B cell (primary cell): ENCODE data around the gene SLC16A12. TPM values are rescaled to one million over a fixed set of nuclear protein-coding genes. Genes with fewer than 3 reads are reported as not detected.

Source experiments
- ATAC-seq: fragments of 200-7000 bp; cut with Tn5 transposase; one replicate; pipeline ENCODE4 v1.10.0; 2021; ENCODE audit warnings: low read depth, mild to moderate bottlenecking, moderate number of reproducible peaks, moderate library complexity
- CTCF ChIA-PET: fragments of 350-600 bp; sonication (Branson Sonifier 250); formaldehyde crosslinking; loops from one replicate; lab custom pipeline; 2021; ENCODE audit warnings: antibody characterized with exemption, inconsistent platforms; lab: Charles Lee
- POLR2A ChIA-PET: fragments of 350-600 bp; sonication (Branson Sonifier 250); formaldehyde crosslinking; loops from one replicate; lab custom pipeline; 2021; ENCODE audit warnings: antibody characterized with exemption; lab: Charles Lee
- DNase-seq: peaks from one replicate; pipeline ENCODE4 v3.0.0; 2013
- H2AFZ ChIP-seq: 2 replicates; pipeline ENCODE4 v1.6.1; 2012; ENCODE audit warnings: mild to moderate bottlenecking, low read depth, low read length; ENCODE audit not compliant: insufficient read depth, poor library complexity, severe bottlenecking
- H3K27ac ChIP-seq, 2 donors: 1 replicate in 1 of 2; 2 replicates in 1 of 2; pipeline ENCODE4 v1.5.1; 2012 to 2013; ENCODE audit warnings: low read length in 2 of 2, mild to moderate bottlenecking in 2 of 2, moderate library complexity in 1 of 2
- H3K27me3 ChIP-seq, 4 experiments: fragments of 200-600 bp in 1 of 4; sonication (generic) in 1 of 4; replicated peaks in 1 of 4; 1 replicate in 2 of 4; 2 replicates in 2 of 4; pipeline versions ENCODE4 v1.6.1 to v1.7.0; 2013 to 2016; ENCODE audit warnings: low read length in 3 of 4, mild to moderate bottlenecking in 2 of 4, mixed read lengths in 1 of 4, moderate library complexity in 1 of 4; ENCODE audit not compliant: insufficient read depth in 4 of 4, control insufficient read depth in 3 of 4; ENCODE audit errors: control extremely low read depth in 1 of 4
- H3K36me3 ChIP-seq, 2 experiments: replicated peaks in 1 of 2; 1 replicate in 1 of 2; 2 replicates in 1 of 2; pipeline versions ENCODE4 v1.6.1 to v1.7.1; 2013; ENCODE audit warnings: low read length in 1 of 2; ENCODE audit not compliant: insufficient read depth in 2 of 2, control insufficient read depth in 1 of 2; ENCODE audit errors: control extremely low read depth in 1 of 2, extremely low read depth in 1 of 2
- H3K4me1 ChIP-seq, 2 donors: fragments of 200-600 bp in 1 of 2; sonication (generic) in 1 of 2; 1 replicate in 1 of 2; 2 replicates in 1 of 2; pipeline versions ENCODE4 v1.5.1 to v1.6.1; 2013 to 2017; ENCODE audit warnings: low read length in 2 of 2; ENCODE audit not compliant: control insufficient read depth in 2 of 2, insufficient read depth in 2 of 2
- H3K4me2 ChIP-seq: replicated peaks from 2 replicates; pipeline ENCODE3; 2012; ENCODE audit warnings: mild to moderate bottlenecking, low read depth, low read length; ENCODE audit not compliant: poor library complexity, severe bottlenecking
- H3K4me3 ChIP-seq, 5 experiments: fragments of 200-600 bp in 1 of 5; sonication (generic) in 1 of 5; 1 replicate in 3 of 5; 2 replicates in 2 of 5; pipeline versions ENCODE4 v1.5.1 to v1.7.0; 2011 to 2016; ENCODE audit warnings: low read length in 4 of 5, mild to moderate bottlenecking in 4 of 5, low read depth in 2 of 5, control low read depth in 1 of 5, moderate library complexity in 1 of 5; ENCODE audit not compliant: insufficient read depth in 1 of 5; ENCODE audit errors: control extremely low read depth in 1 of 5, extremely low read depth in 1 of 5
- H3K79me2 ChIP-seq: fragments of 200-600 bp; sonication (generic); one replicate; pipeline ENCODE4 v1.6.0; 2016; ENCODE audit warnings: low read length; ENCODE audit not compliant: control insufficient read depth, insufficient read depth
- H3K9ac ChIP-seq: fragments of 200-600 bp; sonication (generic); 2 replicates; pipeline ENCODE4 v1.6.1; 2017; ENCODE audit warnings: mild to moderate bottlenecking, low read length, moderate library complexity
- H3K9me3 ChIP-seq, 3 donors: one replicate each; pipeline versions ENCODE4 v1.6.1 to v1.7.1; 2013; ENCODE audit warnings: low read length in 2 of 3; ENCODE audit not compliant: control insufficient read depth in 2 of 3, insufficient read depth in 1 of 3; ENCODE audit errors: control extremely low read depth in 1 of 3
- H4K20me1 ChIP-seq: 2 replicates; pipeline ENCODE4 v1.6.0; 2012; ENCODE audit warnings: mild to moderate bottlenecking, low read length; ENCODE audit not compliant: insufficient read depth, control insufficient read depth, poor library complexity, severe bottlenecking
- H3K27ac Mint-ChIP-seq: one replicate; pipeline ENCODE4 v1.8.0; 2021; ENCODE audit warnings: mixed read lengths
- H3K27me3 Mint-ChIP-seq: one replicate; pipeline ENCODE4 v1.8.0; 2021; ENCODE audit warnings: mixed read lengths
- H3K4me1 Mint-ChIP-seq: one replicate; pipeline ENCODE4 v1.8.0; 2021; ENCODE audit warnings: mixed read lengths
- H3K4me3 Mint-ChIP-seq: one replicate; pipeline ENCODE4 v1.8.0; 2021; ENCODE audit warnings: mixed read lengths
- H3K9me3 Mint-ChIP-seq: one replicate; pipeline ENCODE4 v1.8.0; 2022; ENCODE audit warnings: mixed read lengths; ENCODE audit not compliant: insufficient read depth
- EZH2 ChIP-seq: IDR thresholded peaks from 2 replicates; pipeline ENCODE4 v1.6.1; 2012; ENCODE audit warnings: borderline replicate concordance, low read depth, mild to moderate bottlenecking, moderate library complexity, low read length; ENCODE audit not compliant: insufficient read depth, poor library complexity, severe bottlenecking
- WGBS: methylation state at CpG from one replicate; pipeline ENCODE4 v1.1.5; 2013; ENCODE audit warnings: missing lambda C conversion rate; ENCODE audit not compliant: insufficient coverage; 5-methylcytosine and 5-hydroxymethylcytosine counted together
- intact Hi-C: fragments of 100-400 bp; cut with micrococcal nuclease; formaldehyde crosslinking; loops from one replicate; pipeline ENCODE4 v1.10.0; 2022
- polyA plus RNA-seq: library from polyadenylated mRNA; depleted of rRNA; stranded (reverse); fragments of >200 nt; gene quantifications from 2 replicates; pipeline ENCODE4 v1.2.3, GENCODE V29; 2012
- total RNA-seq, 2 donors: library from RNA; stranded (reverse); fragments of 120-200 nt in 1 of 2; gene quantifications; 1 replicate in 1 of 2; 2 replicates in 1 of 2; pipeline versions ENCODE4 v1.2.3 to v1.2.4, GENCODE V29; 2013 to 2022
- TF ChIP-seq, protein P1 (sequence below): fragments of 200-600 bp; IDR thresholded peaks from one replicate; pipeline ENCODE4 v1.8.0; 2022; ENCODE audit warnings: antibody characterized with exemption, mild to moderate bottlenecking

SLC16A12 gene
- total and polyA plus RNA-seq, 2 donors (not counting 1 experiment from before 2014, with no cell fraction given): not detected

- no peaks in the 10 kb centered on the region for H3K9me3 Mint-ChIP-seq
- Histone ChIP-seq H2AFZ (no peak overlapping the region), H3K27me3 (peaks cover 0 to 3% (median 1%) of the 10 kb centered on the region in 4 experiments), H3K36me3 (no peaks in the 10 kb centered on the region), H3K9me3 (no peaks in the 10 kb centered on the region), H3K4me1 (no peaks in the 10 kb centered on the region), H3K4me3 (no peak overlapping the region), H3K79me2 (no peaks in the 10 kb centered on the region), H3K27ac (no peak overlapping the region), H3K9ac (no peak overlapping the region), H4K20me1 (no peaks in the 10 kb centered on the region), H3K4me2 (no peak overlapping the region)
- no peaks in the 10 kb centered on the region for H3K4me1 Mint-ChIP-seq
- no peak overlapping the region for H3K27ac Mint-ChIP-seq
- DNase-seq (no peak), ATAC-seq (no peak)
- ChIA-PET CTCF (no interaction called here), POLR2A (no interaction called here)
- intact Hi-C loops: no loop called here
- TF ChIP-seq EZH2: no peak
- TF ChIP-seq, protein P1, sequence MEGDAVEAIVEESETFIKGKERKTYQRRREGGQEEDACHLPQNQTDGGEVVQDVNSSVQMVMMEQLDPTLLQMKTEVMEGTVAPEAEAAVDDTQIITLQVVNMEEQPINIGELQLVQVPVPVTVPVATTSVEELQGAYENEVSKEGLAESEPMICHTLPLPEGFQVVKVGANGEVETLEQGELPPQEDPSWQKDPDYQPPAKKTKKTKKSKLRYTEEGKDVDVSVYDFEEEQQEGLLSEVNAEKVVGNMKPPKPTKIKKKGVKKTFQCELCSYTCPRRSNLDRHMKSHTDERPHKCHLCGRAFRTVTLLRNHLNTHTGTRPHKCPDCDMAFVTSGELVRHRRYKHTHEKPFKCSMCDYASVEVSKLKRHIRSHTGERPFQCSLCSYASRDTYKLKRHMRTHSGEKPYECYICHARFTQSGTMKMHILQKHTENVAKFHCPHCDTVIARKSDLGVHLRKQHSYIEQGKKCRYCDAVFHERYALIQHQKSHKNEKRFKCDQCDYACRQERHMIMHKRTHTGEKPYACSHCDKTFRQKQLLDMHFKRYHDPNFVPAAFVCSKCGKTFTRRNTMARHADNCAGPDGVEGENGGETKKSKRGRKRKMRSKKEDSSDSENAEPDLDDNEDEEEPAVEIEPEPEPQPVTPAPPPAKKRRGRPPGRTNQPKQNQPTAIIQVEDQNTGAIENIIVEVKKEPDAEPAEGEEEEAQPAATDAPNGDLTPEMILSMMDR: no peak
- peaks cover 10% of the 10 kb centered on the region for H3K27me3 Mint-ChIP-seq
- WGBS: no CpG with 5 or more reads among the region's 1 CpG
- no peak overlapping the region for H3K4me3 Mint-ChIP-seq
These were observed 12.9 kb downstream of the SLC16A12 start for GRCh38 chr10:89522463-89522862.

DNA sequence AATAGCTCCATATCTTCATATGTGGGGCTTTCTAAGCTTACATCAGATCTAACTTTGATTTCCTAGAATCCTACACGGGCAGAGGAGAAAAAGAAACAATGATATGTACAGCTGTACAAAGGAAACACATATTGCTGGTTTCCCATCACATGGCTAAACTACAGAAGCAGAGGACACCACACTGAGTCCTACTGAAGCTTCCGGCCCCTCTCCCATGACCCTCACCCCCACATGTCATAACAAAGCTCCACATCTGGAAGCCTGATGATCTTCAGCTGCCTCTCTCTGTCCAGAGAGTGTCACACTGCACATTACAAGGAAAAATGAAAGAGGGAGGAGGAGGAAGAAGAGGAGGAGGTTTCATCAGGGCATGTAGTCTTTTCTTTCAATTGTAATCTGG, 14.0 kb downstream of the SLC16A12 start:
- H3K36me3 ChIP-seq: no peaks in the 10 kb centered on the region
- ATAC-seq (no peak), DNase-seq (no peak)
- no peak for TF ChIP-seq EZH2
- TF ChIP-seq, protein P1: no peak
- H3K27me3 Mint-ChIP-seq: peaks cover 9% of the 10 kb centered on the region
- ChIA-PET CTCF (no interaction called here), POLR2A (no interaction called here)
- no peaks in the 10 kb centered on the region for H3K9me3 Mint-ChIP-seq
- no peak overlapping the region for H3K9ac ChIP-seq
- H3K27me3 ChIP-seq: peaks cover 0 to 3% (median 1%) of the 10 kb centered on the region in 4 experiments
- intact Hi-C loops: no loop called here
- H2AFZ ChIP-seq: no peak overlapping the region
- no peak overlapping the region for H3K4me2 ChIP-seq
- no peak overlapping the region for H3K27ac ChIP-seq
- no peaks in the 10 kb centered on the region for H3K79me2 ChIP-seq
- no peaks in the 10 kb centered on the region for H3K4me1 Mint-ChIP-seq
- no peaks in the 10 kb centered on the region for H4K20me1 ChIP-seq
- H3K4me3 ChIP-seq: no peak overlapping the region
- WGBS: no CpG with 5 or more reads among the region's 2 CpGs
- no peak overlapping the region for H3K4me3 Mint-ChIP-seq
- H3K9me3 ChIP-seq: no peaks in the 10 kb centered on the region
- no peaks in the 10 kb centered on the region for H3K4me1 ChIP-seq
- H3K27ac Mint-ChIP-seq: no peak overlapping the region
